GM19193 (cell line): ENCODE data around the gene CST8.

Source experiments
- POLR2A ChIP-seq: IDR thresholded peaks from 4 replicates; pipeline ENCODE4 v1.6.1; 2011; ENCODE audit not compliant: insufficient read depth, insufficient read length; ENCODE audit errors: extremely low read depth

Gene CST8

DNA sequence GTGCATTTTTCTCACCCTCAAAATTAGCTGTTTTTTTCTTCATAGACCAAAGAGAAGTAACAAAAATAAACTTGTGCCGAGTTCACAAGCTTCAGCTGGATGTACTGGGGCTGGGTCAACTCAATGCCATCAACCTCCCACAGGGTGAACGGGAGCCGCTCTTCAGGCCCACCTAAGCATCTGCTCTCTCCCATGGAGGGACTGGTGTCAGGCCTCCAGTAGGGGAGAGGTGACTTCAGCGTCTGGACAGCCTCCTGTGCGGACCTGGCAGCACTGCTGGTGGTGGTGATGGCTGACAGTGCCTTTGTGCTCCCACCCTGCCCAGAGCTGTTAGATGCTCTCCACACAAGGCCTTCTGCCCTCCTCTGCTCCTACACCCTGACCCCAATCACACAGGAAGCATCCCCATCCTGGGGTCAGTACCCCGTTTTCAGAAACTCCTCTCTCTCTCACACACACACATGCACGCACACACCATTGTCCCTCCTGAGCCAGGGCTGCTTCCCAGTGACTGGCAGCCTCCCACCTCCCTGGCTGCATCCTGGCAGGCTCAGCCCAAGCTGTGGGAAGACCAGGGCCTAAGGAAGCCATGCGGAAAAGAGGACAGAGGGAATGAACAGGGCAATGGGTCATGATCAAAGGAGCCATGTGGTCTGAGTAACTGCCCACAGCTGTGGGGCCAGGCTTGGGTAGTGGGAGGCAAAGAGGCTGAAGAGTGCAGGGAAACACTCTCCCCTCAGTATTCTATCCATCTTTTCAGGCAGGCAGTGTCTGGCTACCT is 17.7 kb downstream of the CST8 start:
- no peak for TF ChIP-seq POLR2A

DNA sequence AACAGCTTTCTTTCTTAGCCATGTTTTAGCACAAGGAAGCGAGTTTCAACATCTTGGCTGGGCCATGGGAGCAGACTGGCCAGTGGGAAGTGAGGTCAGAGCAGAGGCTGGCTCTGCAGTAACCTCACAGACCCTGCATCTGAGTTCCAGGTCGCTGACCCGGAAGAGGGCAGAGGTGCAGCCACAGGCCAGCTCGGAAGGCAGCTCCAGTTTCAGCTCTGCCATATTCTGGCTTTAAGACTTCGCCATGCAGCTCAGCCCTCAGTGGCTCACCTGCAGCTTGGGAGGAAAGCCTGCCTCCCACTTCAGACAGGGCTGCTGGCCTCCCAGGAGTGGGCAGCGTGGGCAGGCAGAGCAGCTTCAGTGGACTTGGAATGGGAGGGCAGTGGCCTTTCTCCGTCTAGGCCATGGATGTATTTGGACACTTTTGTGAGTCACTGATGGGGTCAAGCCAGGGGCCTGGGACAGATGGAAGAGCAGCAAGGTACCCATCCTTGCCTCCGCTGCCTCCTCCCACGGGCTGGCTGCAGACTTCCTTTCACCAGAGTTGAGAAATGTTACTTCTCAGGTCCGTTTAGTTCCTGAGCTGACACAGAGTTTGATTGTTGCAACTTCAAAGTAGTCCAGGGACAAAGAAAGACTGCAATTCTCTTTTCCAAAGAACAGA is 18.5 kb downstream of the CST8 start:
- TF ChIP-seq POLR2A = no peak

DNA sequence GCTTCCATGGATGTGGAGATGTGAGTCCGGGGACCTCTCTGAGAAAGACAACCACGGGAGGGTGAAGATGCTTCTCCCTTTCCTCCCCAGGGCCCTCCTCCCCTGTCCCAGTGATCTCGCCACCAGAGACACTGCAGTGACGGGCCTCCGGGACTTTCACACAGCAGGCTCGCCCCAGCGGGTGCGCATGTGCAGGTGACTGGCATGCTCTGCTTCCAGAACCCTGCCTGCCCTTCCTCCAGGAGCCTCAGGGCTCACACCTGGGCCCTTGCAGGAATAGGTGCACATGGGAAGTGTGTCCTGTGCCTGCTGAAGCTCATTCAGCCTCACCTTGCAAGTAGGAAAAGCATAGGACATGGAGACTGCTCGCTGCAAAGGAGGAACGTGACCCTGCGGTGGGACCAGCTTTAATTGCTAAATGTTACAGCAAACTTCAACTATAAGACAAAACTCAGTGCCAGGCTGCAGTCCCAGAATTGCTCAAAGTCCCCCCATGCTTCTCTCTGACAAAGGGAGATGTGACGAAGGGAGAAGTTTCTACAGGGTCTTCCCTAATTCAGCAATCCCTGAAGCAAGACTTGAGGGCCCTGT is 19.2 kb downstream of the CST8 start:
- TF ChIP-seq POLR2A = no peak

DNA sequence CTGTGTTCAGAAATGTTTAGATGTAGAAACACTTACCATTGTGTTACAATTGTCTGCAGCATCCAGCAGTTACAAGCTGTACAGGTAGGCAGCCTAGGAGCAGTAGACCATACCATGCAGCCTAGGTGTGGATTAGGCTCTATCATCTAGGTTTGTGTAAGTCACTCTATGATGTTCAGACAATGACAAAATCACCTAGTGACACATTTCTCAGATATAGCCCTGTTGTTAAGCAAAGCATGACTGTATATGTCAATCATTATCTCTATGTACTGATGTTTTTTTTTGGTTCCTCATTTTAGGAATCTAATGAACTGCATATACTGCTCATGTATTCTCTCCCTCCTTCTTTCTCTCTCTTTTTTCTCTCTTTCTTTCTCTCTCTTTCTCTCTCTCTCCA is 22.2 kb downstream of the CST8 start:
- no peak for TF ChIP-seq POLR2A

DNA sequence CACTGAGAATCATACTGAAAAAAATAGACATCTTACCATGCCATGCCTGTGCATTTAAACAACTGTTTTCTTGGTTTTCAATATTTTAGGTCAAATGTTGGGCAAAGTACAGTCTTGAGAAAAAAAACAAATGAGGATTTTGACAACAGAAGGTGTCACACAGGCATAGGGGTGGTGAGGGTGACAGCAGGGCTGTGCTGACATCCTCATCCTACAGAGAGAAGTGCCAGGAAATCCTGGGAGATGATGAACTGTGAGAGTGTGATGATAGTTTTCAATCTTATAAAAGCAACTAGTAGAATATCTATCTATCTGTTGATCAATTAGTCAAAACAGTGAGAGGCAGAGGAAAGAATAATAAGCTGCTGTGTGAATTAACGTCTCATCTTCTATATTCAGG is 23.9 kb downstream of the CST8 start:
- TF ChIP-seq POLR2A = no peak

DNA sequence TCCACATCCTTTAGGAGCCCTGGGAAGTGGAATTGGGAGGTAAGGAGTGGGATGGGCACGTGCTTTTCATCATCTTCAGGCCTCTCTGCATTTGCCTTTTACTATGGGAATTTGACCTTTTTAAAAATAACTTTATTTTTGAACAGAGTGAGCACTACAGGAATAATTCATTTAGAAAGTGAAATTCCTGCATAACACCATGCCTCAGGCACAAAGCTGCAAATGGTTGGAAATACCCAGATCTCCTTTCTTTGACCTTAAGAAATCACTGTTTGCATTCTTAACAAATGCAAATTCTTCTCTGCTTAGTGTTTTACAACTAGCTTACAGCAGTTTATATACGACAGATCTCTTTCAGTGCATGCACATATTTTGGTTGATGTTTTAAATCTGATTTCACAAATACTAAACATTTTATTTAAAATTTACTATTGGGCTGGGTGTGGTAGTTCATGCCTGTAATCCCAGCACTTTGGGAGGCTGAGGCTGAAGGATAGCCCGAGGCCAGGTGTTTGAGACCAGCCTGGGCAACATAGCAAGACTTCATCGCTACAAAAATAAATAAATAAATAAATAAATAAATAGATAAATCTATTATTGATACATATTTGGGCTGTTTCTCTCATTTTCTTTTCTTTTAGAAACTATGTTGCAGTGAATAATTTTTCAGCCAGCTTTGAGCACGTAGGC is 24.5 kb downstream of the CST8 start:
- no peak for TF ChIP-seq POLR2A

DNA sequence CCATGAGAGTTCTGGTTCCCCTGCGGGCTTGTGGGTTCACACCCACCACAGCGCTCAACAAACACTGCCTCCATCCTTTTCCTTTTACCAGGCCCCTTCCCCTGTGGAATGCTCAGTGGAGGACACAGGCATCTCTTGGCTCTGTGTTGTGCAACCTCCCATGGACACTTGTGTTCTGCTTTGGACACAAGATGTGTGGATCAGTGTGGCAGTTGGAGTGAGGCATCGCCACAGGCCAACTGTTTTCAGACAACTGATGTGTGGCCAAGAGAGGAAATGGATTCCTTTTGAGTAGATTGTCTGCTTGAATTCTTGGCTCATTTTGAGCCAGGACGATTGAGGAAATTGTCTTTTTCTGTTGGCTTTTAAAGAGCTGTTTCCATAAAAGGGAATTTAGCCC is 26.8 kb downstream of the CST8 start:
- no peak for TF ChIP-seq POLR2A

DNA sequence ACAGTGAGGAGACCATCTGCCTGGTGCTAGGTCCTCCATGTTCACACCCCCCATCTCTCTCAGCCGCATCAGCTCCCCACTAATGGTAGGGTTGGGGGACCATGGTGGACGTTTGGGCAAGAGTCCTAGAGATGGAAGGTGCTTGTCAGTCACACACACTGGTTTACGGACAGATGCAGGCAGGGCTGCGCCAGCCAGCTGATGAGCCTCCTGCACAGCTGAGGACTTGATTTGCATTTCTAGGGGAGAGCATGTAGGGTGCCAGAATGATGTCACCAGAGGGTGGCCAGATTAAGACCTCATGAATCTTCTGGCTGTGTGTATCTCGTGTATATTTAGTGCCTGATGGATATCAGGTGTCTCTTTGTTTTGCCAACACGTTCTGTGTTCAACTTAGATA is 28.6 kb downstream of the CST8 start:
- TF ChIP-seq POLR2A = no peak

DNA sequence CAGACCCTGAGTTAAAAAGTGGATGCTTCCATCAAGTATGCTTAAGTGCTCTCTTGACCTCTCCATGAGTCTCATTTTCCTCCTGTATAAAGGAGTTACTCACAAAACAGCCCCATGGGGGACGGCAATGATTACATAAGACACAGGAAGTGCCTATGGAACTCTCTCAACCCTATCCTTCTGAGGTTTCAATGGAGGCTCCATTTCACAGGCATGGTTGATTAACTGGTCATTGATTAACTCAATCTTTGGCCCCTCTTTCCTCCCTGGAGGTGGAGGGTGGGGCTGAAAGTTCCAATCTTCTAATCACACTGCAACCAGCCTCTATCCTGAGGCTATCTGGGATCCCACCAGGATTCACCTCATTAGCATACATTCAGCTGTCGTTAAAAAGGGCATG is 29.3 kb downstream of the CST8 start:
- no peak for TF ChIP-seq POLR2A

DNA sequence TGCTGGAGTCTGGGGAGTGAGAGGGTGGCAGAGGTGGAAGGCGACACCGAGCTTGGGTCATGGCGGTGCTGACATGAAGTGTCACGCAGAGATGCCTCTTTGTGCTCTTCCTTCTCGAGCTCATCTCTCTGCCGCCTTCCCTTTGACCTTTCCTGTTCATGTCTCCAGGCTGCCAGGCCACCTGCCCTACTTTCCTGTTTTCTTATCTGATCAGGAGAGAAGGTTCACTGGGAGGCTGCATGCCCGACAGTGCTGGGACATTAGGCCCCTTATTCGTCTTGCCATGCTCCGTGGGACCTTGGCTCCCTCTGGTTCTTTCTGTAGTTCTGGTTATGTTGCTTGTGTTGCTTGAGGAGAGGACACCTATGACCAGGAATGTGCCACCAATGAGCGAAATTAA is 33.2 kb downstream of the CST8 start:
- no peak for TF ChIP-seq POLR2A

DNA sequence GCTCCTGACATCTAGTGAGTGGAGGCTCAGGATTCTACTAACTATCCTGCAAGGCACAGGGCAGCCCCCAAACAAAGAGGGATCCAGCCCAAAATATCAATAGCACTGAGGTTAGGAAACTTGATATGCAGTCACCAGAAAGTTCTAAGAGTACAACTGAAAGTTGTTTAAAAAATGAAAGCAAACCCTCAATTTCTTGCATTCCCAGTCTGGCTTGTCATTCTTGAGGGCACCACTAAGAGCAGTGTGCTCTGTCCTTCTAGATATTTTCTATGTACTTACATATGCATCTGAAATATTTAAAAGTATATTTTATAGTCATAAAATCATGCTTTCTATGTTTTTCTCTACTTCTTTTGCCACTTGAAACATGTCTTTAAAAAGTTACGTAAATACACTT is 35.9 kb downstream of the CST8 start:
- no peak for TF ChIP-seq POLR2A

DNA sequence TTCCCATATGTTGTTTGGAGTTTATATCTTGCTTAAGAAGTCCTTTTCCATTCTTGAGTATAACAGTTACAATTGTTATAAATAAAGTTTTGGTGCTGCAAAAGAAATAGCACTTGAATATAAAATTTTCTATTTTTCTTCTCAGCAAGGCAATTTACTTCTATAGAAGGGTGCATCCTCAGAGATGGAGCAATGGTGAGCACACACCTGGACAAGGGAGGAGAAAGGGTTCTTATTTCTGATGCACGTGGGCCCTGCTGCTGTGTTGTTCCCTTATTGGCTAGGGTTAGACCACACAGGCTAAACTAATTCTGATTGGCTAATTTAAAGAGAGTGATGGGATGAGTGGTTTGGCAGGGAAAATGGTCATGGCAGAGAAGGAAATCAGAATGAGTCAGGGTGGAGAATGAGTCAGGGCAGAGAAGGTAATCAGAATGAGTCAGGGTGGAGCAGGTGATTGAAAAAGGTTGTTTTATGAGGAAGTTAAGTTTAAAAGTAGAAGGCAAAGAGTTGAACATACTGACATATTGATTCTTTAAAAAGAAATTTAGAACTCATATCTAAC is 38.0 kb downstream of the CST8 start:
- no peak for TF ChIP-seq POLR2A

DNA sequence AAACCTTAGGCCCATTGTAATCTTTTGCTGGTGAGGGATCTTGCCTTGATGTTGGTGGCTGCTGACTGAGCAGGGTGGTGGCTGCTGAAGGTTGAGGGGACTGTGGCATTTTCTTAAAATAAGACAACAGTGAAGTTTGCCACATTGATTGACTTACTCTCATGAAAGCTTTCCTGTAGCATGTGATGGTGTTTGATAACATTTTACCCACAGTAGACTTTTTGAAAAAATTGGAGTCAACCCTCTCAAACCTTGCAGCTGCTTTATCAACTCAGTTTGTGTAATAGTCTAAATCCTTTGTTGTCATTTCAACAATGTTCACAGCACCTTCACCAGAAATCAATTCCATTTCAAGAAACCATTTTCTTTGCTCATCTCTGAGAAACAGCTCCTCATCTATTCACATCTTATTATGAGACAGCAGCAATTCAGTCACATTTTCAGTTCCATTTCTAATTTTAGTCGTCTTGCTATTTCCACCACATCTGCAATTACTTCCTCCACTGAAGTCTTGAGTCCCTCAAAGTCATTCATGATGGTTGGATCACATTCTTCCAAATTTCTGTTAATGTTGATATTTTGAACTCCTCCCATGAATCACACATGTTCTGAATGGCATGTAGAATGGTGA is 40.1 kb downstream of the CST8 start:
- no peak for TF ChIP-seq POLR2A

DNA sequence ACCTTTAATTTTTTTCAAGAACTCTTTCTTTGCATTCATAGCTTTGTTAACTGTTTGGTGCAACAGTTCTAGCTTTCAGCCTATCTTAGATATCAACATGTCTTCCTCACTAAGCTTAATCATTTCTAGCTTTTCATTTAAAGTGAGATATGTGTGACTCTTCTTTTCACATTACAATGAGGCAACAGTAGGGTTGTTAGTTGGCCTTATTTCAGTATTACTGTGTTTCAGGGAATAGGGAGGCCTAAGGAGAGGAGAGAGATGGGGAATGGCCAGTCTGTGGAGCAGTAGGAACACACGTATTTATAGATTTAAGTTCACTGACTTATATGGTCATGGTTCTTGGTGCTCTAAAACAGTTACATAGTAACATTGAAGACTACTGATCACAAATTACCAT is 41.6 kb downstream of the CST8 start:
- TF ChIP-seq POLR2A = no peak

DNA sequence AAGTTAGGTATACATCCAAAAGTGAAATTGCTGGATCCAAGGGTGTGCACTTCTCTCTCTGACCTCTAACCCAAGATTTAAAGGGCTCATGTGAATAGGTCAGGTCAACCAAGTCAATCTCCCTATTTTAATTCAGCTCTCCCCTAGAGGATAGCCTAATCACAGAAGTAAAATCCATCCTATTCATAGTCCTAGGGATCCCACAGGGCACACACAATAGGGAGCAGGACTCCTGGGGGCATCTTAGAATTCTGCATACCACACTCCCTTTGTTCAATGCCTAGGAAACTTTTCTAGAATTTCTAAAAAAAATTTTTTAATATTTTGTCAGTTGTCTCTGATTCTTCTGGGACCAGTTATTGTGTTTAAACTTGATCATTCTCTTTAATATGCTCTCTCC is 42.2 kb downstream of the CST8 start:
- no peak for TF ChIP-seq POLR2A

DNA sequence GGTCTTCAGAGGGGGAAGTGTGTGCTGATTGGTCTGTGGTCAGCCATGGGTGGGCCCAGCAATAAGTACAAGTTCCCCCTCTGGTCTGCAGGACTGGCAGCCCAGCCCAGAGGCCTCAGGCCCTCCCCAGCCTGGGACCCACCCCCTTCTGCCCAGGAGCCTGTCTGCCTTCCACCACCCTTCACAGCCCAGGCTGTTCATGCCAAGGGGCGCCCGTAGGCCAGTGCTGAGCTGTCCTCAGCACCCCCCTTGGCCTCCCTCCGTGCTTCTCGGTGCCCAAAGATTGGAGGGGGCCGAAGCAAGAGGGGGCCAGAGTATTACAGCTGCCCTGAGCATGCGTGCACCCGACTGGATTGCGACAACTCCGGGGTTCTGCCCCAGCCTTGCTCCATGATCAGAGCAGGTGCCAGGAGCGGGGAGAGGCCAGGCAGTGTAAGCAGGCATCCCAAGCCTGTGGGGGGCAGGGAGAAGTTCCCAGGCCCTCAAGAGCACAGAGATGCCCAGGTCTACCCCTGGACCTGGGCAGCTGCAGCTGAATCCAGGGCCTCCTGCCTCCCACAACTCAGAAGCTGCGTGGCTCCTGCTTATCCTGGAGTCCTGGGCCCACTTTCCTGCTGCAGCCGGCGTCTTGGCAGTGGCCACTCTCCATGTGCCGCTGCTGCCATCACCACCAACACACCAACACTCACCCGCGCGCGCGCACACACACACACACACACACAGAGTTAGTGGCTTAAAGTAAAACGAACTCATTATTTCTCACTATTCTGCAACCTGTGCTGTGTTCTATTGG is 44.1 kb downstream of the CST8 start:
- no peak for TF ChIP-seq POLR2A
